Measurements from ENCODE around the gene LRCH4. TPM values are rescaled to one million over a fixed set of nuclear protein-coding genes. Genes with fewer than 3 reads are reported as not detected.

The LRCH4 gene
- total and polyA plus RNA-seq, 9 of the 15 experiments (the other 6 are each of a cell fraction or from before 2014, with no cell fraction given): 0.06 to 63.3 (median 15.0) TPM

GRCh38 chr7:100612730-100613390, 26.9 kb upstream of the LRCH4 start:
- 6% methylated on average over 26 of the region's 29 CpGs for WGBS (ENCODE audit: insufficient coverage, low coverage, missing lambda C conversion rate)
- H3K9me1 ChIP-seq (ENCODE audit: control insufficient read depth, insufficient read depth, low read length): no peaks in the 10 kb centered on the region
- H2AFZ ChIP-seq (ENCODE audit: low read depth, low read length): peak overlapping the region; percentile 41
- TSS peak; percentile 78 for BruUV-seq (replicated peaks)
- DNase-seq (ENCODE audit: extremely low read depth in 1 of 4, low spot score in 3 of 4): peak in 3 of 4 experiments; percentile 45 to 64 (median 63)
- peak overlapping the region; percentile 52 for H3K4me3 ChIP-seq
- peak overlapping the region; percentile 81 for H3K4me2 ChIP-seq (ENCODE audit: insufficient read depth, low read length)
- ATAC-seq: peak; percentile 35
- no peaks in the 10 kb centered on the region for H3K27me3 ChIP-seq (ENCODE audit: control insufficient read depth in 2 of 2, insufficient read depth in 2 of 2, low read length in 2 of 2)
- intact Hi-C loops (cut with micrococcal nuclease): loop anchor here (1.0 to 2.0 kb wide), 2 partner anchors 60 to 78 kb away; partner anchors contain the start of gene GNB2
- CTCF ChIA-PET (ENCODE audit: low intra/inter-chr PET ratio): interaction anchor here (0.6 kb wide), 3 partner anchors 68 to 382 kb away, joined by 3 to 5 read pairs (median 3); no protein-coding TSS in a partner anchor
- no peaks in the 10 kb centered on the region for H4K20me1 ChIP-seq (replicated peaks; ENCODE audit: control insufficient read depth, insufficient read depth, low read length)
- H3K79me2 ChIP-seq (ENCODE audit: control insufficient read depth, insufficient read depth, low read length): peaks cover 6% of the 10 kb centered on the region; the same call in 2 of the 3 replicates
- in situ Hi-C loops (cut with MboI): no loop called here
- no peak for FAIRE-seq
- peak overlapping the region; percentile 63 to 95 for H3K9ac ChIP-seq (ENCODE audit: insufficient read depth in 1 of 2, low read depth in 2 of 2, low read length in 2 of 2)
- H3K36me3 ChIP-seq (ENCODE audit: control insufficient read depth, insufficient read depth, low read length): peaks cover 3% of the 10 kb centered on the region; the same call in 1 of the 3 replicates
- H3K4me1 ChIP-seq (replicated peaks in 1 of 2; ENCODE audit: control insufficient read depth in 2 of 2, insufficient read depth in 2 of 2, low read length in 2 of 2): peaks cover 19 to 28% of the 10 kb centered on the region in 2 experiments; a peak in 4 of 5 replicates
- H3K9me3 ChIP-seq (replicated peaks; ENCODE audit: control insufficient read depth, insufficient read depth, low read depth, low read length): no peaks in the 10 kb centered on the region
- H3K27ac ChIP-seq (ENCODE audit: extremely low read depth, low read depth, low read length): peak overlapping the region; percentile 12; the same call in 2 of the 3 replicates
- POLR2A ChIA-PET: interaction anchor here (0.6 to 5.9 kb wide), 18 partner anchors 10 to 184 kb away, joined by 3 to 54 read pairs (median 5); partner anchors contain the start of genes AGFG2, FBXO24, LRCH4 and PCOLCE
- TF ChIP-seq RAD21 (CRISPR knock-in tag; conservative IDR thresholded peaks at IDR 0.05 in 1 of 2, IDR thresholded peaks at IDR 0.05 in 1 of 2) (peak; percentile 42 to 50), BHLHE40 (IDR thresholded peaks at IDR 0.05; ENCODE audit: low read length) (0 out of 2 replicates have a peak, but pooled peaks have one; percentile 4), ZNF75A (CRISPR knock-in tag; IDR thresholded peaks at IDR 0.05) (no peak), MYC (IDR thresholded peaks at IDR 0.05; ENCODE audit: low read depth, low read length) (no peak), MYC (CRISPR knock-in tag; IDR thresholded peaks at IDR 0.05; ENCODE audit: borderline replicate concordance, low read depth) (0 out of 2 replicates have a peak, but pooled peaks have one; percentile 50), MAFF (IDR thresholded peaks at IDR 0.05; ENCODE audit: low read length) (no peak), MAZ (CRISPR knock-in tag; conservative IDR thresholded peaks at IDR 0.05 in 1 of 2, IDR thresholded peaks at IDR 0.05 in 1 of 2) (0 out of 4 replicates have a peak, but pooled peaks of 1 of the 2 experiments have one; percentile 32), KDM5B (IDR thresholded peaks at IDR 0.05; ENCODE audit: insufficient replicate concordance, low read depth, low read length) (peak; percentile 2), PCBP1 (IDR thresholded peaks at IDR 0.05; ENCODE audit: low read depth, low read length, poor library complexity, severe bottlenecking) (no peak), ZNF24 (IDR thresholded peaks at IDR 0.05) (no peak), BRF1 (IDR thresholded peaks at IDR 0.05; ENCODE audit: borderline replicate concordance, extremely low read depth, insufficient read length) (no peak), XRCC4 (IDR thresholded peaks at IDR 0.05; ENCODE audit: extremely low read depth, insufficient read depth, insufficient read length) (no peak), ZBTB7A (IDR thresholded peaks at IDR 0.05; ENCODE audit: borderline replicate concordance, control insufficient read depth, low read depth, low read length) (peak; percentile 95), RBBP5 (IDR thresholded peaks at IDR 0.05; ENCODE audit: borderline replicate concordance, insufficient read depth, low read length, poor library complexity, severe bottlenecking) (peak; percentile 19), ZNF253 (CRISPR knock-in tag; conservative IDR thresholded peaks at IDR 0.05) (no peak)
- TF ChIP-seq, protein P1, sequence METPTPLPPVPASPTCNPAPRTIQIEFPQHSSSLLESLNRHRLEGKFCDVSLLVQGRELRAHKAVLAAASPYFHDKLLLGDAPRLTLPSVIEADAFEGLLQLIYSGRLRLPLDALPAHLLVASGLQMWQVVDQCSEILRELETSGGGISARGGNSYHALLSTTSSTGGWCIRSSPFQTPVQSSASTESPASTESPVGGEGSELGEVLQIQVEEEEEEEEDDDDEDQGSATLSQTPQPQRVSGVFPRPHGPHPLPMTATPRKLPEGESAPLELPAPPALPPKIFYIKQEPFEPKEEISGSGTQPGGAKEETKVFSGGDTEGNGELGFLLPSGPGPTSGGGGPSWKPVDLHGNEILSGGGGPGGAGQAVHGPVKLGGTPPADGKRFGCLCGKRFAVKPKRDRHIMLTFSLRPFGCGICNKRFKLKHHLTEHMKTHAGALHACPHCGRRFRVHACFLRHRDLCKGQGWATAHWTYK (CRISPR knock-in tag; IDR thresholded peaks at IDR 0.05): no peak; the same call in 1 of the 2 replicates
- TF ChIP-seq, protein P2, sequence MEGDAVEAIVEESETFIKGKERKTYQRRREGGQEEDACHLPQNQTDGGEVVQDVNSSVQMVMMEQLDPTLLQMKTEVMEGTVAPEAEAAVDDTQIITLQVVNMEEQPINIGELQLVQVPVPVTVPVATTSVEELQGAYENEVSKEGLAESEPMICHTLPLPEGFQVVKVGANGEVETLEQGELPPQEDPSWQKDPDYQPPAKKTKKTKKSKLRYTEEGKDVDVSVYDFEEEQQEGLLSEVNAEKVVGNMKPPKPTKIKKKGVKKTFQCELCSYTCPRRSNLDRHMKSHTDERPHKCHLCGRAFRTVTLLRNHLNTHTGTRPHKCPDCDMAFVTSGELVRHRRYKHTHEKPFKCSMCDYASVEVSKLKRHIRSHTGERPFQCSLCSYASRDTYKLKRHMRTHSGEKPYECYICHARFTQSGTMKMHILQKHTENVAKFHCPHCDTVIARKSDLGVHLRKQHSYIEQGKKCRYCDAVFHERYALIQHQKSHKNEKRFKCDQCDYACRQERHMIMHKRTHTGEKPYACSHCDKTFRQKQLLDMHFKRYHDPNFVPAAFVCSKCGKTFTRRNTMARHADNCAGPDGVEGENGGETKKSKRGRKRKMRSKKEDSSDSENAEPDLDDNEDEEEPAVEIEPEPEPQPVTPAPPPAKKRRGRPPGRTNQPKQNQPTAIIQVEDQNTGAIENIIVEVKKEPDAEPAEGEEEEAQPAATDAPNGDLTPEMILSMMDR (IDR thresholded peaks at IDR 0.05 in 2 of 3, conservative IDR thresholded peaks at IDR 0.05 in 1 of 3; ENCODE audit: insufficient read depth in 2 of 3, low read depth in 1 of 3, low read length in 3 of 3): peak; percentile 51 to 55 (median 53); a peak in 5 of 6 replicates

Data from K562 (cell line).